HG02970 (cell line): Measurements from ENCODE around the gene POLR1B.
A peak's percentile ranks its signal among the peaks of the same experiment; 100 is the strongest.
"Not testable (repeated sequence)": the region's sequence is repeated elsewhere in the genome, so short reads cannot be mapped to it uniquely, and the experiment has no call there.

ENCODE experiments used
- ATAC-seq: cut with Tn5 transposase; IDR thresholded peaks from one replicate; pipeline ENCODE4 v1.9.1; 2021; ENCODE audit warnings: mild to moderate bottlenecking, moderate library complexity, moderate number of reproducible peaks; ENCODE audit not compliant: unreplicated experiment, low FRiP score

Gene POLR1B

GRCh38 chr2:112542123-112542983, at the start of gene POLR1B:
Gene POLR1B, plus strand, starts transcription at chr2:112542465. Its CDS starts 30 bp downstream, at chr2:112542495.
- peak; percentile 87 for ATAC-seq

- no peak for ATAC-seq
These were observed 49.2 kb upstream of the POLR1B start for GRCh38 chr2:112493048-112493447.

GRCh38 chr2:112493858-112494648, 48.2 kb upstream of the POLR1B start:
- ATAC-seq, result no peak

- no peak for ATAC-seq
These were observed 47.4 kb upstream of the POLR1B start for GRCh38 chr2:112494828-112495227.

GRCh38 chr2:112495878-112496277, 46.4 kb upstream of the POLR1B start:
- ATAC-seq, result not testable (repeated sequence)

GRCh38 chr2:112500850-112501484, 41.3 kb upstream of the POLR1B start:
- ATAC-seq, result not testable (repeated sequence)

DNA sequence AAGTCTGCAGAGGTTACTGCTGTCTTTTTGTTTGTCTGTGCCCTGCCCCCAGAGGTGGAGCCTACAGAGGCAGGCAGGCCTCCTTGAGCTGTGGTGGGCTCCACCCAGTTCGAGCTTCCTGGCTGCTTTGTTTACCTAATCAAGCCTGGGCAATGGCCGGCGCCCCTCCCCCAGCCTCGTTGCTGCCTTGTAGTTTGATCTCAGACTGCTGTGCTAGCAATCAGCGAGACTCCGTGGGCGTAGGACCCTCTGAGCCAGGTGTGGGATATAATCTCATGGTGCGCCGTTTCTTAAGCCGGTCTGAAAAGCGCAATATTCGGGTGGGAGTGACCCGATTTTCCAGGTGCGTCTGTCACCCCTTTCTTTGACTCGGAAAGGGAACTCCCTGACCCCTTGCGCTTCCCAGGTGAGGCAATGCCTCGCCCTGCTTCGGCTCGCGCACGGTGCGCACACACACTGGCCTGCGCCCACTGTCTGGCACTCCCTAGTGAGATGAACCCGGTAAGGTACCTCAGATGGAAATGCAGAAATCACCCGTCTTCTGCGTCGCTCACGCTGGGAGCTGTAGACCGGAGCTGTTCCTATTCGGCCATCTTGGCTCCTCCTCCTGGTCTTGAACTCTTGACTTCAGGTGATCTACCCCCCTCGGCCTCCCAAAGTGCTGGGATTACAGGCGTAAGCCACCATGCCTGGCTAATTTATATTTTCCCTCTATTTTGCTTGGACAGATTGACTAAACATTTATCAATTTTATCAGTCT, 32.8 kb upstream of the POLR1B start:
- ATAC-seq, result not testable (repeated sequence)

DNA sequence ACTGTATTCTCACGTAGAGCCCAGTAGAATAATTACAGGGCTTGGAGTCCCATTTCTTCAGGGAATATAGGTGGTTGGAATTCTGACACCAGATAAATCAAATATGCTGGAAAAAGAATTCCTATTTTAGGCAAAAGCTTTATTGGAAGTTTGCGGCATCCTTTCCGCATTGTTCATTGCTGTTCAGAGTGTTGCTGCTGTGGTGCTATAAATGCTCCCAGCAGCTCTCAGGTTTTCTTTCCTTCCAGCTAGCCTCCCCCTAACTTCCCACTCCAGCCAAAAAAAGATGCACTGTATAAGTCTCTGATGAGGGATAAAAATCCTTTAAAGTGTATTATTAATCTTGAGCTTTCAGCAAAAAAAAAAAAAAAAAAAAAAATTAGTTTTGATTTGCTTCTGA, 25.5 kb upstream of the POLR1B start:
- ATAC-seq, result no peak

- no peak for ATAC-seq
These were observed 23.5 kb upstream of the POLR1B start for GRCh38 chr2:112518807-112519206.

DNA sequence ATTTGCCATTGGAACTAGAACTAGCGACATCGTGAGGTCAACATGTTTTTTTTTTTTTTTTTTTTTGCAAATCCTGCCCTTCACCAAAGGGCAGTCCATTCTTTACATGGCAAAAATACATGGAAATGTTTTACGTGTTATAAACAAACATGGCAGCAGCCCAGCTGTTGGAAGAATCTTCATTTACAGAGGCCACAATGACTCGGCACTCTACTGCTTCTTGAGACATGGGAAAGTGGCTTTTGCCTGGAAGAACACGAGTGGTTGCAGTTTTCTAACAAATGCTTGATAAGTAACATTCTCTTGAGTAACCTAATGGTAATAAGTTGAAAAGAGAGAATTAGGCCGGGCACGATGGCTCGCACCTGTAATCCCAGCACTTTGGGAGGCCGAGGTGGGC, 22.8 kb upstream of the POLR1B start:
- no peak for ATAC-seq

DNA sequence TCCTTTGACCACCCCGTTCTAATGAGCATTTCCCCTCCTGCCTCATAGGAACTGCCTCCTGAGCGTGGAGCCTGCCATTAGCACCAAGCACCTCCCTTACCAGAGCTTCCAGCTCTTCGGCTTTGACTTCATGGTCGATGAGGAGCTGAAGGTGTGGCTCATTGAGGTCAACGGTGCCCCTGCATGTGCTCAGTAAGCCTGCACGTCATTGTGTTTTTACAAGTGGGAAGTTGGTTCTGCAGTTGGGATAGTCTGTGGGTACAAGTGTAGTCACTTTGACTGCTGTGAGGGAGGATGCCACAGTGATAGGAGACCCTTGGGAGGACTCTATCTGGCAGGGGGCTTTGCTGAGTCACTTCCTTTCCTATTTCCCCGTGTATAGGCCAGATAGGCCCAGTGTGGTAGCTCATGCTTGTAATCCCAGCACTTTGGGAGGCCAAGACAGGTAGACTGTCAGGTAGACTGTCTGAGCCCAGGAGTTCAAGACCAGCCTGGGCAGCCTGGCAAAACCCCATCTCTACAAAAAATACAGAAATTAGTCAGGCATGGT, 22.0 kb upstream of the POLR1B start:
- ATAC-seq, result no peak

DNA sequence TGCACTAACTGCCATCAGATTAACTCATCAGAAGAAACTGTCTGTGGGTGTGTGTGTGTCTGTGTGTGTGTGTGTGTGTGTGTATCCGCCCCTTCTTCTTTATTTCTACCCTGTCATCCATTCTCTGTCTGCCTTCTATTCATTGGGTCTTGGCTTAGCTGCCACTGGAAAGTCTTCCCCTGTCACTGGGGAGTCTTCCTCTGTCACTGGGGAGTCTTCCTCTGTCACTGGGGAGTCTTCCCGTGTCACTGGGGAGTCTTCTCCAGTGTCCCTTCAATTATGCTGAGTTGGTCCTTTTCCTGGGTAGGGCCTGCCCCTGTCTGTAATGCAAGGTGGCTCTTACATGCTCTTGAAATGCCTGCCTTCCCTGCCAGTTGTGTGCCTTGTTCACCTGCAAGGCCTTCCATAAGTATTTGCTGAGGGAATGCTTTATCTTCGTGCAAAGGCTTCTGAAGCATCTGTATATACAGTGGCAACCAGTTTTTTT, 18.9 kb upstream of the POLR1B start:
- no peak for ATAC-seq

DNA sequence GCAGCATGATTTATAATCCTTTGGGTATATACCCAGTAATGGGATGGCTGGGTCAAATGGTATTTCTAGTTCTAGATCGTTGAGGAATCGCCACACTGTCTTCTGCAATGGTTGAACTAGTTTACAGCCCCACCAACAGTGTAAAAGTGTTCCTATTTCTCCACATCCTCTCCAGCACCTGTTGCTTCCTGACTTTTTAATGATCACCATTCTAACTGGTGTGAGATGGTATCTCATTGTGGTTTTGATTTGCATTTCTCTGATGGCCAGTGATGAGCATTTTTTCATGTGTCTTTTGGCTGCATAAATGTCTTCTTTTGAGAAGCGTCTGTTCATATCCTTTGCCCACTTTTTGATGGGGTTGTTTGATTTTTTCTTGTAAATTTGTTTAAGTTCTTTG, 18.0 kb upstream of the POLR1B start:
- ATAC-seq, result not testable (repeated sequence)

DNA sequence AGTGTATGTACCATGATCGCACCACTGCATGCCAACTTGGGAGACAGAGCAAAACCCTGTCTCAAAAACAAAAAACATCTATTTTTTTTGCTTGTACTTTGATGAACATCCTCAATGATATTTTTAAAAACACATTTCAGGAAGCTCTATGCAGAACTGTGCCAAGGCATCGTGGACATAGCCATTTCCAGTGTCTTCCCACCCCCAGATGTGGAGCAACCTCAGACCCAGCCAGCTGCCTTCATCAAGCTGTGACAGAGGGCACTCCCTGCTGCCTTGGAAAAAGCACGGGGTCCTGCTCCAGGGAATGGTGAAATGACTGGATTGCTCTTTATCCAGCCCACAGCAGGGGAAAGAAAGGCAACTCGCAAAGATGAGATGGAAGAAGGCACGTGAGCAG, 13.7 kb upstream of the POLR1B start:
- ATAC-seq, result no peak

DNA sequence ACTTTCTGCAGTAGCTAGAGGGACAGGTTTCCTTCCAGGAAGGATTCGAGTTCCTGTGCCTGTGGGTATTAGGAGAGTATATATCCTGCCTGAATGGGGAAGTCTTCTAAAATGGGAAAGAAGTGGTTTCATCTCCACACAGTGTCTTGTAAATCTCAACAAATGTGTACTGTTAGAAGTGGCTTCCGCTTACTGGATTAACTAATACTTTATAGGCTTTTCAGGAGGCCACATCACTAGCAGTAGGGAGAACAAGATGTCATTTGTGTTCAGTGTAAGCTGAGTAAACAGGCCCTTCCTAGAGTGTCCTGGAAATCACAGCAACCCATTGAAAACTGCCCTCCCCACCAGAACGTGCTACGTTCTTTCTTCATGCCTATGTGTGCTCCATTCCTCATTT, 12.5 kb upstream of the POLR1B start:
- ATAC-seq, result no peak

- no peak for ATAC-seq
These were observed 11.5 kb upstream of the POLR1B start for GRCh38 chr2:112530728-112531127.

DNA sequence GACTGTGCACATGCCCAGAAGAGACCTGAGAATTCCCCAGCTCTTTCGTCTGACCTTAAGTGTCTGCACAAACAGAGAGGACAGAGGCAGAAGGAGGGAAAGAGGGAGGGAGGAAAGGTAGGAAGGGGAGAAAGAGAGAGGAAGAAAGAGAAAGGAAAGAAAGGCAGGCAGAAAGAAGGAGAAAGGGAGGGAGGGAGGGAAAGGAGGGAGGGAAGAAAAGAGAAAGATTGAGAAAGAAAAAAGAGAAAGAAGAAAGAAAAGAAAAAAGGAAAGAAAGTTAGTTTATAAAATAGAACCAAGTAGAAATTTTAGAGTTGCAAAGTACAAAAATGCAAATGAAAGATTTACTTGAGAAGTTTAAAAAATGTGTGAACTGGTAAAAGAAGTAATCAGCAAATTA, 7.4 kb upstream of the POLR1B start:
- ATAC-seq, result no peak

DNA sequence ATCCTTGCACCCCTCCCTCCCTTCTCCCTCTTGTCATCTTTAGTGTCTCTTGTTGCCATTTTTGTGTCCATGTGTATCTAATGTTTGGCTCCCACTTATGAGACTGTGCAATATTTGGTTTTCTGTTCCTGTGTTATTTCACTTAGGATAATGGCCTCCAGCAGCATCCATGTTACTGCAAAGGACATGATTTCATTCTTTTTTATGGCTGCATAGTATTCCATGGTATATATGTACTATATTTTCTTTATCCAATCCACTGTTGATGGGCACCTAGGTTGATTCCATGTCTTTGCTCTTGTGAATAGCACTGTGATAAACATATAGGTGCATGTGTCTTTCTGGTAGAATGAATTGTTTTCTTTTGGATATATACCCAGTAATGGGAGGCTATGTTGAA, 5.6 kb upstream of the POLR1B start:
- not testable (repeated sequence) for ATAC-seq

GRCh38 chr2:112539306-112539705, 3.0 kb upstream of the POLR1B start:
- no peak for ATAC-seq

DNA sequence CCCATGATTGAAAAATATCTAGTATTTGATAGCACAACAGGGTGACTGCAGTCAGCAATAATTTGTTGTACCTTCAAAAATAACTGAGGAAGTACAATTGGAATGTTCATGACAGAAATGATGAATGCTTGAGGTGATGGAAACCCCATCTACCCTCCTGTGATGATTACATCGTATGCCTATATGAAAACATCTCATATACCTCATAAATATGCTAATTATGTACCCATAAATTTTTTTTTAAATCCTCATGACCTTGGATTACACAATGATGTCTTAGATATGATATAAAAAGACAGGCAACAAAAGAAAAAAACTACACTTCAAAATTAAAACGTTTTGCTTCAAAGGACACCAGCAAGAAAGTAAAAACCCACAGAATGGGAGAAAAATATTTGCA, 1.4 kb upstream of the POLR1B start:
- no peak for ATAC-seq
